Measurements from ENCODE around the gene P2RY11. TPM values are rescaled to one million over a fixed set of nuclear protein-coding genes. Genes with fewer than 3 reads are reported as not detected.

The P2RY11 gene
- total RNA-seq, 1 donor from 2014 or later: 15.7 TPM

DNA sequence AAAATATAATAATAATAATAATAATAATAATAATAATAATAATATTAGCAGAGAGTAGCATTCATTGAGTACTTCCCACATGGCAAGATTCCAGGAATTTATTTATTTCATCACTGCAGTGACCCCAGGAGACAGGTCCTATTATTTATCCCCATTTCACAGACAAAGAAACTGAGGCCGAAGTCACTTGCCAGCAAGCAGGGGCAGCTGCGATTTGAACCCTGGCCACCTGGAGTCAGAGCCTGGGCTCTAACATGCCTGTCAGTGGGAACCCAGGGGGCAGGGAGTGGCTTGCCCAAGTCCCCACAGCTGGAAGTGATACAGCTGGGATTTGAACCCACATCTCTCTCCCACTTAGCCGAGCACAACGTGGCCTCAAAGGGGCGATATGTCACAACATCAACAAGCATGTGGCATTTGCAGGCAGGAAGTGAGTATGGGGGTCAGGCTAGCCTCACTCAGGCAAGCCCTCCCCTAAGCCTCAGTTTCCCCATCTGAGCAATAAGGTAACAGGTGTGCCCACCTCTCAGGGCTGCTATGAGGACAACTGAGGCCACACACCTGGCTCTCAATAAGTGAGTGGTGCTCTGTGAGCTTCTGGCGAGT is 22.4 kb upstream of the P2RY11 start:
- peaks cover 5% of the 10 kb centered on the region for H3K4me1 Mint-ChIP-seq (ENCODE audit: unreplicated experiment)
- no peak overlapping the region for H3K4me3 Mint-ChIP-seq (ENCODE audit: unreplicated experiment)
- DNase-seq (ENCODE audit: extremely low spot score, unreplicated experiment): no peak
- H3K27ac Mint-ChIP-seq (ENCODE audit: unreplicated experiment): no peak overlapping the region
- no peaks in the 10 kb centered on the region for H3K9me3 Mint-ChIP-seq (ENCODE audit: unreplicated experiment)
- H3K27me3 Mint-ChIP-seq (ENCODE audit: unreplicated experiment): peaks cover 2% of the 10 kb centered on the region
- TF ChIP-seq, protein P1, sequence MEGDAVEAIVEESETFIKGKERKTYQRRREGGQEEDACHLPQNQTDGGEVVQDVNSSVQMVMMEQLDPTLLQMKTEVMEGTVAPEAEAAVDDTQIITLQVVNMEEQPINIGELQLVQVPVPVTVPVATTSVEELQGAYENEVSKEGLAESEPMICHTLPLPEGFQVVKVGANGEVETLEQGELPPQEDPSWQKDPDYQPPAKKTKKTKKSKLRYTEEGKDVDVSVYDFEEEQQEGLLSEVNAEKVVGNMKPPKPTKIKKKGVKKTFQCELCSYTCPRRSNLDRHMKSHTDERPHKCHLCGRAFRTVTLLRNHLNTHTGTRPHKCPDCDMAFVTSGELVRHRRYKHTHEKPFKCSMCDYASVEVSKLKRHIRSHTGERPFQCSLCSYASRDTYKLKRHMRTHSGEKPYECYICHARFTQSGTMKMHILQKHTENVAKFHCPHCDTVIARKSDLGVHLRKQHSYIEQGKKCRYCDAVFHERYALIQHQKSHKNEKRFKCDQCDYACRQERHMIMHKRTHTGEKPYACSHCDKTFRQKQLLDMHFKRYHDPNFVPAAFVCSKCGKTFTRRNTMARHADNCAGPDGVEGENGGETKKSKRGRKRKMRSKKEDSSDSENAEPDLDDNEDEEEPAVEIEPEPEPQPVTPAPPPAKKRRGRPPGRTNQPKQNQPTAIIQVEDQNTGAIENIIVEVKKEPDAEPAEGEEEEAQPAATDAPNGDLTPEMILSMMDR (IDR thresholded peaks at IDR 0.05): no peak
- peaks cover 23% of the 10 kb centered on the region for H3K36me3 Mint-ChIP-seq (ENCODE audit: unreplicated experiment)

DNA sequence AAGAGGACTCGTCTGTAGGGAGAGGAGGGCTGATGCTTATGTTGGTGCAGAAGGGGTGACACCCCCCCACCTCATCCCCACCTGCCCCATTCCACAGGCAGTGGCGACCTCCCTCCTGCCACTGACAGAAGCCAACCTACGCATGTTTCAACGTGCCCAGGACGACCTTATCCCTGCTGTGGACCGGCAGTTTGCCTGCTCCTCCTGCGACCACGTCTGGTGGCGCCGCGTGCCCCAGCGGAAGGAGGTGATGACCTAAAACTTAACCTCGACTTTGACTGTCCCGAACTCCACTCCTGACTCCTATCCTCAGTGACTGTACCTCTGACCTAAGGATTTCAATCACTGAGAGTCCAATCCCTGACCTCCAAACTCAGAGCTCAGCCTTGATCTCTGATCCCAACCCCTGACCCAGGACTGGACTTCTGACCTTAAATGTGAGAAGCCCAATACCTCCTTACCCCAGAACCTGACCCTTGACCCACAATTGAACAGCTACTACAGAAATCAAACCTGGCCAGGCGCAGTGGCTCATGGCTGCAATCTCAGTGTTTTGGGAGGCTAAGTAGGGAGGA is 21.6 kb upstream of the P2RY11 start:
- H3K27me3 Mint-ChIP-seq (ENCODE audit: unreplicated experiment): no peaks in the 10 kb centered on the region
- no peak overlapping the region for H3K4me3 Mint-ChIP-seq (ENCODE audit: unreplicated experiment)
- DNase-seq (ENCODE audit: extremely low spot score, unreplicated experiment): no peak
- H3K9me3 Mint-ChIP-seq (ENCODE audit: unreplicated experiment): no peaks in the 10 kb centered on the region
- H3K36me3 Mint-ChIP-seq (ENCODE audit: unreplicated experiment): peaks cover 23% of the 10 kb centered on the region
- H3K4me1 Mint-ChIP-seq (ENCODE audit: unreplicated experiment): peaks cover 5% of the 10 kb centered on the region
- no peak overlapping the region for H3K27ac Mint-ChIP-seq (ENCODE audit: unreplicated experiment)
- TF ChIP-seq, protein P1 (IDR thresholded peaks at IDR 0.05): no peak

DNA sequence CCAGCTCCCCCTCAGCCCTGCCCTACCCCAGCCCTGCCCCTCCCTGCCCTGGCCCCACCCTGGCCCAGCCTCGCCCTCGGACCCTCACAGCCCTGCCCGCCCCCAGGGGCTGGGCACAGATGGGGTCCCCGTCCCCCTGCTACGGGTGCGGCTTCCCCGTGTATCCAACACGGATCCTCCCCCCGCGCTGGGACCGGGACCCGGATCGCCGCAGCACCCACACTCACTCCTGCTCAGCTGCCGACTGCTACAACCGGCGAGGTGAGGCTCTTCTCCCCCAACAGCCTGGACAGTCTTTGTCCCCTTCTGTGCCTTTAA is 20.2 kb upstream of the P2RY11 start:
- H3K27me3 Mint-ChIP-seq (ENCODE audit: unreplicated experiment): no peaks in the 10 kb centered on the region
- H3K9me3 Mint-ChIP-seq (ENCODE audit: unreplicated experiment): no peaks in the 10 kb centered on the region
- no peak for DNase-seq (ENCODE audit: extremely low spot score, unreplicated experiment)
- H3K4me3 Mint-ChIP-seq (ENCODE audit: unreplicated experiment): no peak overlapping the region
- TF ChIP-seq, protein P1 (IDR thresholded peaks at IDR 0.05): no peak
- H3K36me3 Mint-ChIP-seq (ENCODE audit: unreplicated experiment): peaks cover 23% of the 10 kb centered on the region
- peaks cover 10% of the 10 kb centered on the region for H3K4me1 Mint-ChIP-seq (ENCODE audit: unreplicated experiment)
- H3K27ac Mint-ChIP-seq (ENCODE audit: unreplicated experiment): no peak overlapping the region

DNA sequence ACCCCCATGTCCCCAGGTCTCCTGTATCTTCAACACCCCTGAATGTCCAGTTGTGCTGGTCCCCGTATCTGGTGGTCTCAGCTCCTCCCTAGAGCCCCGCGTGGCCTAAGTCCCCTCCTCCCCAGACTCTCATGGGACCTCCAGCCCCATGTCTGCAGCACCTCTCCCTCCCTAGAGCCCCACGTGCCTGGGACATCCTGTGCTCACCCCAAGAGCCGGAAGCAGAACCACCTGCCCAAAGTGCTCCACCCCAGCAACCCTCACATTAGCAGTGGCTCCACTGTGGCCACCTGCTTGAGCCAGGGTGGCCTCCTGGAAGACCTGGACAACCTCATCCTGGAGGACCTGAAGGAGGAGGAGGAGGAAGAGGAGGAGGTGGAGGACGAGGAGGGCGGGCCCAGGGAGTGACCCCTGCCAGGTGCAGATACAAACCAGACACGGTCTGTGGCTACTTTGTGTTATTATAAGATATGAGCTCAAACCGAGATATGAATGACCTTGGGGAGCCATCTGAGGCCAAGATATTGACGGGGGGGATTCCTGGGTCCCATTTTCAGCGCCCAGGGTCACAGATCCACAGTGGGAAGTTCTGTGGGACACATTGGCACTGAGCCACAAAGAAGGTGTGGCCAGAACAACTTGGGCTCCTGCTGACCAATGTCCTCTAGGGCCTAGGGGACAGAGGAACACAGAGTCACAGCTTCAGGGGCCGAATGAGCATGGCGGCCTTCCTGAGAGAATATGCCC is 19.4 kb upstream of the P2RY11 start:
- TF ChIP-seq, protein P1 (IDR thresholded peaks at IDR 0.05): no peak
- Mint-ChIP-seq H3K27ac (ENCODE audit: unreplicated experiment) (no peak overlapping the region), H3K9me3 (ENCODE audit: unreplicated experiment) (no peaks in the 10 kb centered on the region), H3K27me3 (ENCODE audit: unreplicated experiment) (no peaks in the 10 kb centered on the region), H3K4me1 (ENCODE audit: unreplicated experiment) (peaks cover 9% of the 10 kb centered on the region), H3K4me3 (ENCODE audit: unreplicated experiment) (no peak overlapping the region), H3K36me3 (ENCODE audit: unreplicated experiment) (peaks cover 23% of the 10 kb centered on the region)
- DNase-seq (ENCODE audit: extremely low spot score, unreplicated experiment): no peak

DNA sequence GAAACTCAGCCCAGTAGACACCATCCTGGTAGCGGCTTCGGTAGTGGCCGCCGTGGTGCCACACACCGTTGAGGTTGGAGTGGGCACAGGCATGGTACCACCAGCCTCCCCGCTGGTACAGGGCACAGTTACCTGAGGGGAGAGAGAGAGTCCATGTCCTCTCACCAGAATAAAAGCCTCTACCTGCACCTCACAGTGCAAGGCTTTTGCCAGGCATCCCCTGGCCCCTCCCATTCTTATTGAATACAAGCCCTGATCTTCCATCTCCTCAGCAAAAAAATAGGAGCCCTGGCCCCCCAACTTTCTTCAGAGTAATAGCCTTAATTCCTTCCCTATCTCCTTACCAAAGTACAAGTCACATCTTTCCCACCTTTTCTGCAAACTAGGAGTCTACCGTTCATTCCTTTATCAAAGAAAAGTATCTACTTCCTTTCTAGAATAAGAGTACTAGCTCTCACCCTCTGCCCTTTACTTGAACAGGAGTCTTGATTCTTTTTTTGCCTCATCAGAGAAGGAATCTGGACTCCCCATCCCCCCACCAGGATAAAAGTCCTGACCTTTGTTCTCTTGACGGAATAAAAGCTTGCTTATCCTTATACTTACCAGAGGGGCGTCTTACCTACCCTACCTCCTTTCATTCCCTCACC is 18.7 kb upstream of the P2RY11 start:
- Mint-ChIP-seq H3K4me1 (ENCODE audit: unreplicated experiment) (peaks cover 5% of the 10 kb centered on the region), H3K9me3 (ENCODE audit: unreplicated experiment) (no peaks in the 10 kb centered on the region), H3K27me3 (ENCODE audit: unreplicated experiment) (no peaks in the 10 kb centered on the region), H3K4me3 (ENCODE audit: unreplicated experiment) (no peak overlapping the region), H3K36me3 (ENCODE audit: unreplicated experiment) (peaks cover 23% of the 10 kb centered on the region), H3K27ac (ENCODE audit: unreplicated experiment) (no peak overlapping the region)
- TF ChIP-seq, protein P1 (IDR thresholded peaks at IDR 0.05): no peak
- no peak for DNase-seq (ENCODE audit: extremely low spot score, unreplicated experiment)

All from osteocyte (in vitro differentiated cells).